Measurements from ENCODE around the gene AKR1B15. TPM values are rescaled to one million over a fixed set of nuclear protein-coding genes. Genes with fewer than 3 reads are reported as not detected.

AKR1B15 gene
- polyA plus RNA-seq, 1 experiment = not detected

GRCh38 chr7:134505856-134506255 lies 43.1 kb upstream of the AKR1B15 start:
- Histone ChIP-seq H3K36me3 (ENCODE audit: control insufficient read depth, insufficient read depth, low read length) (no peaks in the 10 kb centered on the region), H3K27me3 (ENCODE audit: control insufficient read depth, insufficient read depth, low read length) (no peaks in the 10 kb centered on the region), H3K4me3 (ENCODE audit: low read depth, low read length) (no peak overlapping the region)
- ChIA-PET POLR2A (no interaction called here), CTCF (interaction anchor here (0.6 to 15.2 kb wide), 3 partner anchors 8 to 184 kb away, joined by 3 to 323 read pairs (median 6); no protein-coding TSS in a partner anchor)
- DNase-seq (ENCODE audit: low read depth) = no peak
- TF ChIP-seq, protein P1, sequence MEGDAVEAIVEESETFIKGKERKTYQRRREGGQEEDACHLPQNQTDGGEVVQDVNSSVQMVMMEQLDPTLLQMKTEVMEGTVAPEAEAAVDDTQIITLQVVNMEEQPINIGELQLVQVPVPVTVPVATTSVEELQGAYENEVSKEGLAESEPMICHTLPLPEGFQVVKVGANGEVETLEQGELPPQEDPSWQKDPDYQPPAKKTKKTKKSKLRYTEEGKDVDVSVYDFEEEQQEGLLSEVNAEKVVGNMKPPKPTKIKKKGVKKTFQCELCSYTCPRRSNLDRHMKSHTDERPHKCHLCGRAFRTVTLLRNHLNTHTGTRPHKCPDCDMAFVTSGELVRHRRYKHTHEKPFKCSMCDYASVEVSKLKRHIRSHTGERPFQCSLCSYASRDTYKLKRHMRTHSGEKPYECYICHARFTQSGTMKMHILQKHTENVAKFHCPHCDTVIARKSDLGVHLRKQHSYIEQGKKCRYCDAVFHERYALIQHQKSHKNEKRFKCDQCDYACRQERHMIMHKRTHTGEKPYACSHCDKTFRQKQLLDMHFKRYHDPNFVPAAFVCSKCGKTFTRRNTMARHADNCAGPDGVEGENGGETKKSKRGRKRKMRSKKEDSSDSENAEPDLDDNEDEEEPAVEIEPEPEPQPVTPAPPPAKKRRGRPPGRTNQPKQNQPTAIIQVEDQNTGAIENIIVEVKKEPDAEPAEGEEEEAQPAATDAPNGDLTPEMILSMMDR (IDR thresholded peaks at IDR 0.05; ENCODE audit: insufficient read depth, low read depth, low read length) = no peak

GRCh38 chr7:134509010-134509409 lies 39.9 kb upstream of the AKR1B15 start:
- Histone ChIP-seq H3K27me3 (ENCODE audit: control insufficient read depth, insufficient read depth, low read length) (no peaks in the 10 kb centered on the region), H3K4me3 (ENCODE audit: low read depth, low read length) (no peak overlapping the region), H3K36me3 (ENCODE audit: control insufficient read depth, insufficient read depth, low read length) (no peaks in the 10 kb centered on the region)
- ChIA-PET CTCF (interaction anchor here (0.9 to 15.2 kb wide), 7 partner anchors 22 to 100 kb away, joined by 3 to 323 read pairs (median 6); no protein-coding TSS in a partner anchor), POLR2A (no interaction called here)
- no peak for DNase-seq (ENCODE audit: low read depth)
- TF ChIP-seq, protein P1 (IDR thresholded peaks at IDR 0.05; ENCODE audit: insufficient read depth, low read depth, low read length) = no peak

DNA sequence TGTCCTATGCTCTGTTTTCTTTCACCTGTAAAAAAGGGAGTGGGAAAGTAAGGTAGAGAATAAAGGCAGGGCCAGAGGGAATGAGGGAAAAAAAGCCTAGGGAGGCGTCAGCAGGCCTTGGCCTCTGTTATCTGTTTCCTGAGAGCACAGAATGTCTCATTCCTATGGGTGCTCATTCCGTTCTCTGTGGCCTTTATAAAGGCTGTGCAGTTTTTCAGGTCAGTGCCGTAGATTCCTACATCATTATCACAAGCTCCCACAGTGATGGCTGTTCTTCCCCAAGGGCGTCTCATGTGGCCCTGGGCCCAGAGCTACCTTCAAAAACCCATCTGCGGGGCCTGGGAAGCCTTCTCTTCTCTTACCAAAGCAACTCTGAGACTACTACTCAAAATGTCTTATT lies 38.3 kb upstream of the AKR1B15 start:
- Histone ChIP-seq H3K4me3 (ENCODE audit: low read depth, low read length) (no peak overlapping the region), H3K36me3 (ENCODE audit: control insufficient read depth, insufficient read depth, low read length) (no peaks in the 10 kb centered on the region), H3K27me3 (ENCODE audit: control insufficient read depth, insufficient read depth, low read length) (no peaks in the 10 kb centered on the region)
- TF ChIP-seq, protein P1 (IDR thresholded peaks at IDR 0.05; ENCODE audit: insufficient read depth, low read depth, low read length) = no peak
- ChIA-PET CTCF (interaction anchor here (0.9 to 15.2 kb wide), 8 partner anchors 13 to 99 kb away, joined by 3 to 323 read pairs (median 6); no protein-coding TSS in a partner anchor), POLR2A (no interaction called here)
- no peak for DNase-seq (ENCODE audit: low read depth)

GRCh38 chr7:134512271-134512670 lies 36.6 kb upstream of the AKR1B15 start:
- Histone ChIP-seq H3K27me3 (ENCODE audit: control insufficient read depth, insufficient read depth, low read length) (no peaks in the 10 kb centered on the region), H3K36me3 (ENCODE audit: control insufficient read depth, insufficient read depth, low read length) (no peaks in the 10 kb centered on the region), H3K4me3 (ENCODE audit: low read depth, low read length) (no peak overlapping the region)
- no peak for DNase-seq (ENCODE audit: low read depth)
- TF ChIP-seq, protein P1 (IDR thresholded peaks at IDR 0.05; ENCODE audit: insufficient read depth, low read depth, low read length) = no peak
- CTCF ChIA-PET = interaction anchor here (0.9 to 15.2 kb wide), 13 partner anchors 9 to 97 kb away, joined by 3 to 323 read pairs (median 11); partner anchors contain the start of gene AKR1B1
- POLR2A ChIA-PET = no interaction called here

- TF ChIP-seq, protein P1 (IDR thresholded peaks at IDR 0.05; ENCODE audit: insufficient read depth, low read depth, low read length) = peak; percentile 74
- DNase-seq (ENCODE audit: low read depth) = no peak
- no peaks in the 10 kb centered on the region for H3K27me3 ChIP-seq (ENCODE audit: control insufficient read depth, insufficient read depth, low read length)
- no peaks in the 10 kb centered on the region for H3K36me3 ChIP-seq (ENCODE audit: control insufficient read depth, insufficient read depth, low read length)
- H3K4me3 ChIP-seq (ENCODE audit: low read depth, low read length) = no peak overlapping the region
- POLR2A ChIA-PET = no interaction called here
- CTCF ChIA-PET = interaction anchor here (0.8 to 15.2 kb wide), 28 partner anchors 9 to 1461 kb away, joined by 3 to 323 read pairs (median 9); partner anchors contain the start of genes AKR1B1 and AKR1B15
Observed at GRCh38 chr7:134513169-134513752, 35.6 kb upstream of the AKR1B15 start.
